Epithelial cell of proximal tubule (primary cell): ENCODE results near the gene TYW5. TPM values are rescaled to one million over a fixed set of nuclear protein-coding genes. Genes with fewer than 3 reads are reported as not detected.
A peak's percentile ranks its signal among the peaks of the same experiment; 100 is the strongest.

ENCODE experiments used
- DNase-seq: peaks from one replicate; pipeline ENCODE4 v3.0.0-alpha.2; 2011; ENCODE audit warnings: low read depth
- H3K4me3 ChIP-seq: 2 replicates; pipeline ENCODE4 v1.5.1; 2011; ENCODE audit warnings: low read depth, mild to moderate bottlenecking, low read length
- CTCF ChIP-seq: conservative IDR thresholded peaks from 2 replicates; pipeline ENCODE4 v1.5.1; 2012; ENCODE audit warnings: low read depth, mild to moderate bottlenecking, low read length
- total RNA-seq: library from RNA; depleted of rRNA; stranded (reverse); fragments of >200 nt; gene quantifications from 2 replicates; pipeline ENCODE4 v1.2.3, GENCODE V29; 2015

The TYW5 gene
- total RNA-seq, 1 donor from 2014 or later: 7.3 TPM

- no peak overlapping the region for H3K4me3 ChIP-seq
- no peak for TF ChIP-seq CTCF
- no peak for DNase-seq
Measured at GRCh38 chr2:199984159-199984558, 28.9 kb upstream of the TYW5 start.

GRCh38 chr2:199983534-199983933 is 28.2 kb upstream of the TYW5 start:
- H3K4me3 ChIP-seq: no peak overlapping the region
- no peak for DNase-seq
- TF ChIP-seq CTCF: no peak

GRCh38 chr2:199982126-199982843 is 27.0 kb upstream of the TYW5 start:
- no peak overlapping the region for H3K4me3 ChIP-seq
- DNase-seq: no peak
- TF ChIP-seq CTCF: no peak

GRCh38 chr2:199979832-199980628 is 24.7 kb upstream of the TYW5 start:
- DNase-seq: peak; percentile 74
- peak; percentile 91 for TF ChIP-seq CTCF
- H3K4me3 ChIP-seq: peak overlapping the region; percentile 34

- no peak for DNase-seq
- H3K4me3 ChIP-seq: peak overlapping the region; percentile 34
- TF ChIP-seq CTCF: no peak
Measured at GRCh38 chr2:199979398-199979797, 24.1 kb upstream of the TYW5 start.

GRCh38 chr2:199977984-199978415 is 22.7 kb upstream of the TYW5 start:
- TF ChIP-seq CTCF: no peak
- H3K4me3 ChIP-seq: peak overlapping the region; percentile 27
- DNase-seq: peak; percentile 76
